K562 (cell line): ENCODE results near the gene NDUFAF2. TPM values are rescaled to one million over a fixed set of nuclear protein-coding genes. Genes with fewer than 3 reads are reported as not detected.

ENCODE experiments used
- ATAC-seq: fragments of 200-7000 bp; cut with Tn5 transposase; 3 replicates; pipeline ENCODE4 v1.9.1; 2020; ENCODE audit warnings: moderate library complexity
- Bru-seq: library from RNA; stranded (reverse); fragments of 400-500 nt; gene quantifications from one replicate; lab custom pipeline; 2021; lab: Mats Ljungman, UMichigan
- BruChase-seq, 2 experiments: library from RNA; stranded (reverse); fragments of 400-500 nt; gene quantifications; one replicate each; lab custom pipeline; 2021; lab: Mats Ljungman, UMichigan
- BruUV-seq: library from RNA; stranded (reverse); fragments of 400-500 nt; replicated peaks from 2 replicates; lab custom pipeline; 2021; lab: Mats Ljungman, UMichigan
- CTCF ChIA-PET: fragments of 300-600 bp; formaldehyde crosslinking; extraction: SDS; loops from one replicate; lab custom pipeline; 2021; ENCODE audit warnings: low intra/inter-chr PET ratio; lab: Yijun Ruan, JAX
- POLR2A ChIA-PET: fragments of 300-600, 350-650 bp; sonication (Branson Sonifier 250); formaldehyde crosslinking; extraction: SDS; loops from one replicate; lab custom pipeline; 2021; ENCODE audit warnings: antibody characterized with exemption, inconsistent platforms; lab: Yijun Ruan, JAX
- DNase-seq, 4 experiments: peaks; one replicate each; pipeline versions ENCODE4 v3.0.0 to v3.0.0-alpha.2; 2011 to 2018; ENCODE audit warnings: low spot score in 3 of 4, mixed read lengths in 3 of 4; ENCODE audit errors: extremely low read depth in 1 of 4
- FAIRE-seq: peaks from 2 replicates; lab custom pipeline; 2011; peaks lifted over from hg19 to GRCh38; lab: Jason Lieb, UNC
- H2AFZ ChIP-seq: 2 replicates; pipeline ENCODE4 v1.6.0; 2011; ENCODE audit warnings: low read depth, low read length, control low read depth, inconsistent platforms
- H3K27ac ChIP-seq: fragments of 200-600 bp; 3 replicates; pipeline ENCODE4 v1.8.0; 2011; ENCODE audit warnings: low read depth, mild to moderate bottlenecking, control low read depth, inconsistent platforms, low read length, moderate library complexity, mixed read lengths; ENCODE audit errors: extremely low read depth
- H3K27me3 ChIP-seq, 2 experiments: fragments of 300-600 bp in 1 of 2; 2 replicates in 1 of 2; 3 replicates in 1 of 2; pipeline versions ENCODE4 v1.6.0 to v1.8.0; 2011; ENCODE audit warnings: inconsistent platforms in 2 of 2, low read length in 2 of 2, mild to moderate bottlenecking in 1 of 2, mixed read lengths in 1 of 2, moderate library complexity in 1 of 2; ENCODE audit not compliant: control insufficient read depth in 2 of 2, insufficient read depth in 2 of 2
- H3K36me3 ChIP-seq: fragments of 300-600 bp; 3 replicates; pipeline ENCODE4 v1.8.0; 2011; ENCODE audit warnings: mild to moderate bottlenecking, low read length, inconsistent platforms; ENCODE audit not compliant: control insufficient read depth, insufficient read depth
- H3K4me1 ChIP-seq, 2 experiments: fragments of 200-600 bp in 1 of 2; replicated peaks in 1 of 2; 2 replicates in 1 of 2; 3 replicates in 1 of 2; pipeline versions ENCODE4 v1.5.1 to v1.8.0; 2011; ENCODE audit warnings: inconsistent platforms in 2 of 2, low read length in 2 of 2, mild to moderate bottlenecking in 1 of 2, mixed read lengths in 1 of 2, moderate library complexity in 1 of 2; ENCODE audit not compliant: control insufficient read depth in 2 of 2, insufficient read depth in 2 of 2
- H3K4me2 ChIP-seq: 2 replicates; pipeline ENCODE4 v1.6.1; 2011; ENCODE audit warnings: low read length, control low read depth, inconsistent platforms, mixed read lengths; ENCODE audit not compliant: insufficient read depth
- H3K4me3 ChIP-seq: fragments of 200-600 bp; sonication (generic), shearing (Covaris generic); 2 replicates; pipeline ENCODE4 v1.5.1; 2016; ENCODE audit warnings: control low read depth, inconsistent platforms
- H3K79me2 ChIP-seq: fragments of 200-600 bp; 3 replicates; pipeline ENCODE4 v1.8.0; 2011; ENCODE audit warnings: low read length, inconsistent platforms; ENCODE audit not compliant: control insufficient read depth, insufficient read depth
- H3K9ac ChIP-seq, 2 experiments: 2 replicates each; pipeline versions ENCODE4 v1.6.0 to v1.6.1; 2011; ENCODE audit warnings: low read depth in 2 of 2, low read length in 2 of 2, control low read depth in 1 of 2, inconsistent platforms in 1 of 2, mild to moderate bottlenecking in 1 of 2, mixed read lengths in 1 of 2; ENCODE audit not compliant: insufficient read depth in 1 of 2
- H3K9me1 ChIP-seq: one replicate; pipeline ENCODE4 v1.6.0; 2011; ENCODE audit warnings: inconsistent platforms, mild to moderate bottlenecking, low read length, moderate library complexity; ENCODE audit not compliant: control insufficient read depth, insufficient read depth
- H3K9me3 ChIP-seq: replicated peaks from 2 replicates; pipeline ENCODE4 v1.5.1; 2011; ENCODE audit warnings: low read depth, low read length, inconsistent platforms; ENCODE audit not compliant: control insufficient read depth, insufficient read depth
- H4K20me1 ChIP-seq: replicated peaks from 2 replicates; pipeline ENCODE4 v1.6.1; 2011; ENCODE audit warnings: low read length, inconsistent platforms, mixed read lengths; ENCODE audit not compliant: control insufficient read depth, insufficient read depth
- CEBPB ChIP-seq: fragments of 450-650 bp; IDR thresholded peaks from 2 replicates; pipeline ENCODE4 v1.6.1; 2016; ENCODE audit warnings: missing genetic modification characterization, missing compliant biosample characterization
- CXXC5 ChIP-seq: fragments of 250-450 bp; sonication (Bioruptor Pico); IDR thresholded peaks from 2 replicates; pipeline ENCODE4 v1.8.0; 2022; ENCODE audit warnings: inconsistent platforms, mild to moderate bottlenecking, moderate library complexity
- EHMT2 ChIP-seq: fragments of 450-650 bp; IDR thresholded peaks from 2 replicates; pipeline ENCODE4 v1.6.1; 2018; ENCODE audit warnings: antibody characterized with exemption
- HCFC1 ChIP-seq: IDR thresholded peaks from 2 replicates; pipeline ENCODE4 v1.6.1; 2012; ENCODE audit warnings: low read depth, low read length, improper control_type of control experiment
- PHTF2 ChIP-seq: fragments of 250-450 bp; sonication (Bioruptor Pico); IDR thresholded peaks from 2 replicates; pipeline ENCODE4 v1.5.0; 2021; ENCODE audit warnings: mild to moderate bottlenecking
- POLR2AphosphoS5 ChIP-seq: IDR thresholded peaks from 2 replicates; pipeline ENCODE4 v1.6.1; 2011; ENCODE audit warnings: mild to moderate bottlenecking, low read depth, low read length, moderate library complexity; ENCODE audit not compliant: control insufficient read depth, insufficient read depth
- SIRT6 ChIP-seq: IDR thresholded peaks from one replicate; pipeline ENCODE4 v1.6.1; 2012; ENCODE audit warnings: low read depth, mild to moderate bottlenecking, control low read depth, inconsistent platforms, low read length, moderate library complexity
- SMAD3 ChIP-seq: fragments of 450-650 bp; formaldehyde crosslinking; conservative IDR thresholded peaks from 2 replicates; pipeline ENCODE4 v1.4.0; 2020; ENCODE audit warnings: mild to moderate bottlenecking
- ZBTB49 ChIP-seq: sonication (generic); formaldehyde crosslinking; IDR thresholded peaks from 2 replicates; pipeline ENCODE4 v1.8.0; 2022; ENCODE audit warnings: missing genetic modification reagents, mild to moderate bottlenecking, borderline replicate concordance
- WGBS: fragments of 100-300 bp; shearing (Covaris generic); methylation state at CpG from one replicate; pipeline ENCODE4 v1.1.6; 2016; ENCODE audit warnings: low coverage, mixed read lengths; ENCODE audit not compliant: insufficient coverage; ENCODE audit errors: missing lambda C conversion rate; 5-methylcytosine and 5-hydroxymethylcytosine counted together
- in situ Hi-C: fragments of 300-500 bp; cut with MboI; formaldehyde crosslinking; loops from 4 replicates; pipeline ENCODE4 v1.15.0; 2018; ENCODE audit warnings: inconsistent platforms, mixed read lengths
- intact Hi-C: fragments of 100-400 bp; cut with micrococcal nuclease; formaldehyde crosslinking; loops from 2 replicates; pipeline ENCODE4 v1.14.2; 2022
- long read RNA-seq, 3 experiments: library from polyadenylated mRNA in 2 of 3; library from RNA in 1 of 3; unstranded in 2 of 3; stranded (forward) in 1 of 3; transcript quantifications; one replicate each; pipeline ENCODE4 v2.0.0, GENCODE V29; 2019 to 2022
- polyA minus RNA-seq, 3 experiments: library from RNA; depleted of rRNA, polyadenylated mRNA; stranded (reverse); fragments of >200 nt; gene quantifications; 2 replicates each; pipeline ENCODE4 v1.2.3, GENCODE V29; 2011
- polyA plus RNA-seq, 8 experiments: library from polyadenylated mRNA; depleted of rRNA in 4 of 8; stranded (reverse) in 5 of 8; unstranded in 3 of 8; fragments of >200 nt; fragmentation: Nextera tagmentation in 2 of 8; fragmentation: Illumina TruSeq in 1 of 8; extraction: Ambion mirVana in 2 of 8; extraction: Trizol in 1 of 8; gene quantifications; 2 replicates each; pipeline versions ENCODE4 v1.2.1 to v1.2.3, GENCODE V29; 2011 to 2014; ENCODE audit warnings: inconsistent platforms in 1 of 8, missing spikeins in 1 of 8
- total RNA-seq, 7 experiments: library from RNA; depleted of rRNA in 6 of 7; stranded (reverse); fragments of >200 nt in 6 of 7; fragmentation: Illumina TruSeq in 2 of 7; extraction: Trizol in 2 of 7; gene quantifications; 2 replicates each; pipeline versions ENCODE4 v1.2.1 to v1.2.3, GENCODE V29; 2011 to 2021; ENCODE audit warnings: low replicate concordance in 1 of 7
- TF ChIP-seq, protein P1 (sequence below), 2 experiments: fragments of 450-650 bp in 1 of 2; sonication (generic) in 1 of 2; formaldehyde crosslinking; conservative IDR thresholded peaks; 2 replicates each; pipeline versions ENCODE4 v1.4.0 to v1.8.1; 2020 to 2022; ENCODE audit warnings: mild to moderate bottlenecking in 1 of 2, missing genetic modification reagents in 1 of 2

NDUFAF2 gene, protein sequence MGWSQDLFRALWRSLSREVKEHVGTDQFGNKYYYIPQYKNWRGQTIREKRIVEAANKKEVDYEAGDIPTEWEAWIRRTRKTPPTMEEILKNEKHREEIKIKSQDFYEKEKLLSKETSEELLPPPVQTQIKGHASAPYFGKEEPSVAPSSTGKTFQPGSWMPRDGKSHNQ
- 8.3 and 9.4 TPM in 2 replicates for total RNA-seq (2011; cell fraction: chromatin; rRNA removed; ENCODE audit: low replicate concordance)
- 14.2 and 15.7 TPM in 2 replicates for total RNA-seq (2011; cell fraction: nucleolus; rRNA removed)
- total RNA-seq (2011; cell fraction: nucleoplasm; rRNA removed): 8.9 and 10.3 TPM in 2 replicates
- total RNA-seq (2014; rRNA removed) (61.5 and 66.4 TPM in 2 replicates), total RNA-seq (2014; rRNA removed; fragmentation: Illumina TruSeq; extraction: Trizol) (95.9 and 104 TPM in 2 replicates), total RNA-seq (2015; rRNA removed; fragmentation: Illumina TruSeq; extraction: Trizol) (89.3 and 93.6 TPM in 2 replicates), total RNA-seq (2021) (56.0 and 58.9 TPM in 2 replicates), polyA plus RNA-seq (2011; rRNA removed) (55.5 and 64.3 TPM in 2 replicates), polyA plus RNA-seq (2014; fragmentation: Illumina TruSeq; extraction: Trizol) (81.0 and 100 TPM in 2 replicates), polyA plus RNA-seq (2014; fragmentation: Nextera tagmentation; extraction: Ambion mirVana) (100 to 1,000 TPM; 140 to 155 TPM), polyA plus RNA-seq (2014; rRNA removed) (112 and 128 TPM in 2 replicates), polyA minus RNA-seq (2011; rRNA and poly(A)+ RNA removed) (13.2 and 13.3 TPM in 2 replicates), Bru-seq, nascent RNA (percentile 76 among the genes with signal in this experiment), BruChase-seq, experiment 1, labeled RNA remaining after a 2-hour chase (percentile 82 among the genes with signal in this experiment), BruChase-seq, experiment 2, labeled RNA remaining after a 6-hour chase (percentile 77 among the genes with signal in this experiment)
- polyA plus RNA-seq (2011; cell fraction: cytosol; rRNA removed): 11.2 and 17.8 TPM in 2 replicates
- 11.4 and 15.6 TPM in 2 replicates for polyA plus RNA-seq (2011; cell fraction: nucleus; rRNA removed)
- 52.2 and 79.7 TPM in 2 replicates for polyA plus RNA-seq (2012)
- 14.3 and 27.4 TPM in 2 replicates for polyA minus RNA-seq (2011; cell fraction: cytosol; rRNA and poly(A)+ RNA removed)
- 19.0 and 30.5 TPM in 2 replicates for polyA minus RNA-seq (2011; cell fraction: nucleus; rRNA and poly(A)+ RNA removed)
- long read RNA-seq, experiment 1, transcript NDUFAF2-201 (4 exons, 719 nt): major isoform, 82 of 127 reads
- long read RNA-seq, experiment 1, transcript NDUFAF2-202 (3 exons, 461 nt): minor isoform, 5 of 127 reads
- long read RNA-seq, experiment 1, partial matches to known transcripts: 16 of 127 reads
- long read RNA-seq, experiment 1, other reads (novel, unspliced or antisense): 23 of 127 reads
- long read RNA-seq, experiment 2, transcript NDUFAF2-201 (4 exons, 719 nt): major isoform, 40 of 64 reads
- long read RNA-seq, experiment 2, partial matches to known transcripts: 6 of 64 reads
- long read RNA-seq, experiment 2, other reads (novel, unspliced or antisense): 18 of 64 reads
- long read RNA-seq, experiment 3, transcript NDUFAF2-201 (4 exons, 719 nt): major isoform, 13 of 29 reads
- long read RNA-seq, experiment 3, partial matches to known transcripts: 8 of 29 reads
- long read RNA-seq, experiment 3, other reads (novel, unspliced or antisense): 8 of 29 reads

DNA sequence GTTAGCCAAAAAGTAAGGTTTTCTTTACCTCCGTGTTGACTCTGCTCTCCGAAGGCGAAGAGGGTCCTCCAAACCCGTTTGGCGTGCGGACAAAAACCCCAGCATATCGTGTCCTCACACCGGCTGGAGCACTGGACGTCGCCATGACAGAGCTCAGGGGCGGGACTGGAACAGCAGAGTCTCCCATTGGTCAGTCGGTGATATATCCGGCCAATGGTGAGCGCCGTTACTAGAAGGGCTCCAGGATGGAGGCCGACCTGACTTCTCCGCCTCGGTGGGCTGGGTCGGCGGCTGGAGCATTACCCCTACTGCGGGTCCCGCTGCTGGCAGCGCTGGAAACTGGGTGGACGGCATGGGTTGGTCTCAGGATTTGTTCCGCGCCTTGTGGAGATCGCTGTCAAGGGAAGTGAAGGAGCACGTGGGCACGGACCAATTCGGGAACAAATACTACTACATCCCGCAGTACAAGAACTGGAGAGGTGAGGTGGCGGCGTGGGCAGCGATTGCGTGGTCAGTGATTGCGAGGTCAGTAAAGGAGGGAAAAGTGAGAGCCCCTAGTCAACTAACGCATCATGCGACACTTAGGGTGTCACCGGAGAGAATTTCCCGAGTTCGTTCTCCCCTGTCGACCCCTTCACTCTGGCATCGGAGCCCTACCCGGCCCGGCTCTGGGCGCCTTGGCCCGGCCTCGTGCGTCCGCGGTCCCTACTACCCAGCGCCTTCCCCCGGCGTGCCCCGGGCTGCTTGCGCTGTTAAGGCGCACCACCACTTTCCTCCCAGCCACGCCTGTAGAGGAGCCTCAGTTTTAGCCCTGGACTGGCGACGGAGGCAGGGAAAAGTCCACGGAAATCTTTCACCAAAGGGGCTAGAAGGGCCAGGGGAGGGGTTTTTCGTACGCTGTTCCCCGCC, at the start of gene NDUFAF2, which contains the start of gene ERCC8:
NDUFAF2 (plus strand) TSS at position 302 of the 909 bp plus-strand sequence; CDS start at position 353, 51 bp downstream.
ERCC8 (minus strand) TSS at position 167 of the 909 bp plus-strand sequence; CDS start at position 105, 62 bp downstream.
- Histone ChIP-seq H3K9ac (peak within 1 kb of the TSS; percentile 87 to 92), H3K79me2 (peaks cover 92% of the 10 kb centered on the region), H4K20me1 (no peaks in the 10 kb centered on the region), H3K36me3 (peaks cover 12% of the 10 kb centered on the region; the same call in 2 of the 3 replicates), H3K4me3 (peak within 1 kb of the TSS; percentile 91), H3K9me3 (0 out of 2 replicates have a peak, but pooled peaks cover 2% of the 10 kb centered on the region), H3K27me3 (no peaks in the 10 kb centered on the region), H2AFZ (peak within 1 kb of the TSS; percentile 98), H3K4me2 (peak within 1 kb of the TSS; percentile 99), H3K4me1 (peaks cover 0 to 4% of the 10 kb centered on the region in 2 experiments; a peak in 2 of 5 replicates), H3K9me1 (no peaks in the 10 kb centered on the region), H3K27ac (peak within 1 kb of the TSS; percentile 80)
- intact Hi-C loops (loop anchor here (5.0 kb wide), 1 partner anchor 268 kb away; no protein-coding TSS in a partner anchor), in situ Hi-C loops (loop anchor here (25.0 kb wide), 1 partner anchor 258 kb away; no protein-coding TSS in a partner anchor)
- 5% methylated on average over 59 of the region's 64 CpGs for WGBS
- DNase-seq (peak; percentile 94 to 98 (median 98)), ATAC-seq (peak; percentile 99), FAIRE-seq (peak; percentile 98)
- CTCF ChIA-PET: interaction anchor here (0.7 kb wide), 1 partner anchor 8 kb away, joined by 3 read pairs; no protein-coding TSS in a partner anchor
- POLR2A ChIA-PET: interaction anchor here (0.5 to 1.4 kb wide), 12 partner anchors 12 to 1346 kb away, joined by 3 to 6 read pairs (median 3); partner anchors contain the start of gene DEPDC1B
- TSS peak; percentile 57 for BruUV-seq
- TF ChIP-seq SMAD3 (no peak), PHTF2 (no peak), CXXC5 (peak; percentile 46), EHMT2 (no peak), SIRT6 (no peak), HCFC1 (peak; percentile 51; the same call in 1 of the 2 replicates), ZBTB49 (CRISPR knock-in tag) (no peak), CEBPB (tag) (no peak), POLR2AphosphoS5 (peak; percentile 54; the same call in 1 of the 2 replicates)
- TF ChIP-seq, protein P1, sequence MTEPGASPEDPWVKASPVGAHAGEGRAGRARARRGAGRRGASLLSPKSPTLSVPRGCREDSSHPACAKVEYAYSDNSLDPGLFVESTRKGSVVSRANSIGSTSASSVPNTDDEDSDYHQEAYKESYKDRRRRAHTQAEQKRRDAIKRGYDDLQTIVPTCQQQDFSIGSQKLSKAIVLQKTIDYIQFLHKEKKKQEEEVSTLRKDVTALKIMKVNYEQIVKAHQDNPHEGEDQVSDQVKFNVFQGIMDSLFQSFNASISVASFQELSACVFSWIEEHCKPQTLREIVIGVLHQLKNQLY (CRISPR knock-in tag; conservative IDR thresholded peaks at IDR 0.05): no peak
